ENCODE data around the gene GREB1. TPM values are rescaled to one million over a fixed set of nuclear protein-coding genes. Genes with fewer than 3 reads are reported as not detected.

The GREB1 gene
- total and polyA plus RNA-seq, 2 of the 4 experiments (the other 2 are of a cell fraction): 0.05 TPM; not detected in 1

DNA sequence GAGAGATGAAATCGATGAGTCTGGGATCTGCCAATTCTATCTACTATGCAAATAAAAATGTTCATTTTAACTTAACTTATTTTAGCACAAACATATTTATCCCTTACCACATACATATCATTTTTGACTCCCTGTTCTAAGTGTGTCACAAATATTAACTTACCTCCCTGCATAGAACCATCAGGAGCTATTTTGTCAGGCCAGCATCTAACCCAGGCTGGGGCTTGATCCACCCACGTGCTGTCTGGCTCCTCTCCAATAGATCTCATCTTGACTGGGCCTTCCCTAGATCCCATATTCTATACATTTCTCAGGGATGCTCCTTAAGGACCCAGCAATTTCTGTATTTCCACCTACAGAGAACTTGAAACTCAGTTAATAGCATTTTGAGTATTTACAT lies 115.2 kb downstream of the GREB1 start:
- H2BK15ac ChIP-seq (ENCODE audit: low read depth, low read length): no peak overlapping the region
- no peak overlapping the region for H3K27ac ChIP-seq (ENCODE audit: insufficient read depth, low read length)
- H3K14ac ChIP-seq (replicated peaks; ENCODE audit: low read depth, low read length): no peak overlapping the region
- no peaks in the 10 kb centered on the region for H3K4me1 ChIP-seq (ENCODE audit: control insufficient read depth, insufficient read depth, low read length)
- H2AK9ac ChIP-seq (replicated peaks; ENCODE audit: low read depth, low read length, poor library complexity): no peak overlapping the region
- dilution Hi-C loops (cut with HindIII; ENCODE audit: low sequenced_read_pairs, unreplicated experiment): no loop called here
- H4K8ac ChIP-seq (ENCODE audit: low read depth in 2 of 2, low read length in 2 of 2): no peak overlapping the region
- no peak overlapping the region for H4K5ac ChIP-seq (ENCODE audit: low read depth, low read length)
- H3K4me3 ChIP-seq (ENCODE audit: insufficient read depth, low read depth, low read length): no peak overlapping the region
- CTCF ChIA-PET: no interaction called here
- H2AK5ac ChIP-seq (ENCODE audit: low read depth, low read length): no peak overlapping the region
- DNase-seq (no peak), ATAC-seq (ENCODE audit: low read depth) (no peak)
- H2BK5ac ChIP-seq (ENCODE audit: low read depth, low read length, poor library complexity, severe bottlenecking): no peak overlapping the region
- WGBS, 2 experiments (ENCODE audit: extremely low coverage in 2 of 2, insufficient read length in 1 of 2): 13% methylated on average over 1 of the region's 2 CpGs; no CpG with 5 or more reads in 1 of the 2 experiments
- H3K9ac ChIP-seq (ENCODE audit: low read depth, low read length): no peak overlapping the region
- no peaks in the 10 kb centered on the region for H4K20me1 ChIP-seq (ENCODE audit: insufficient read depth, low read length)
- no peak overlapping the region for H2BK20ac ChIP-seq (ENCODE audit: low read depth, low read length)
- no peak overlapping the region for H2BK120ac ChIP-seq (ENCODE audit: low read depth, low read length)
- H3K9me3 ChIP-seq (ENCODE audit: control insufficient read depth, insufficient read depth, low read length): peaks cover 2% of the 10 kb centered on the region; the same call in 1 of the 2 replicates
- intact Hi-C loops (cut with micrococcal nuclease): no loop called here
- no peak overlapping the region for H2AFZ ChIP-seq (replicated peaks; ENCODE audit: low read length, poor library complexity)
- H3K9me1 ChIP-seq (ENCODE audit: insufficient read depth, low read length): no peaks in the 10 kb centered on the region
- H3K4ac ChIP-seq (ENCODE audit: low read depth, low read length): no peak overlapping the region
- peaks cover 50% of the 10 kb centered on the region for H3K27me3 ChIP-seq (ENCODE audit: control insufficient read depth, insufficient read depth, low read length)
- H3K18ac ChIP-seq (ENCODE audit: low read depth, low read length): no peak overlapping the region
- no TSS peak for BruUV-seq (replicated peaks)
- no peak overlapping the region for H3K56ac ChIP-seq (ENCODE audit: extremely low read depth, insufficient read depth, low read length)
- TF ChIP-seq NFE2L2 (IDR thresholded peaks at IDR 0.05; ENCODE audit: low read depth, low read length): no peak
- TF ChIP-seq RFX5 (IDR thresholded peaks at IDR 0.05; ENCODE audit: low read depth, low read length): no peak
- TF ChIP-seq MAFK (IDR thresholded peaks at IDR 0.05; ENCODE audit: low read depth, low read length): no peak
- TF ChIP-seq FOS (IDR thresholded peaks at IDR 0.05; ENCODE audit: low read depth, low read length): no peak
- no peak for TF ChIP-seq CHD1 (IDR thresholded peaks at IDR 0.05; ENCODE audit: low read depth, low read length)
- TF ChIP-seq MXI1 (IDR thresholded peaks at IDR 0.05; ENCODE audit: borderline replicate concordance, low read depth, low read length): no peak
- no peak for TF ChIP-seq RCOR1 (IDR thresholded peaks at IDR 0.05; ENCODE audit: insufficient replicate concordance, low read length)
- TF ChIP-seq BHLHE40 (IDR thresholded peaks at IDR 0.05; ENCODE audit: low read depth, low read length): no peak
- TF ChIP-seq, protein P1, sequence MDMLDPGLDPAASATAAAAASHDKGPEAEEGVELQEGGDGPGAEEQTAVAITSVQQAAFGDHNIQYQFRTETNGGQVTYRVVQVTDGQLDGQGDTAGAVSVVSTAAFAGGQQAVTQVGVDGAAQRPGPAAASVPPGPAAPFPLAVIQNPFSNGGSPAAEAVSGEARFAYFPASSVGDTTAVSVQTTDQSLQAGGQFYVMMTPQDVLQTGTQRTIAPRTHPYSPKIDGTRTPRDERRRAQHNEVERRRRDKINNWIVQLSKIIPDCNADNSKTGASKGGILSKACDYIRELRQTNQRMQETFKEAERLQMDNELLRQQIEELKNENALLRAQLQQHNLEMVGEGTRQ (IDR thresholded peaks at IDR 0.05; ENCODE audit: low read depth, low read length): no peak
- POLR2A ChIA-PET (ENCODE audit: unreplicated experiment): no interaction called here
- no peak overlapping the region for H3K23ac ChIP-seq (ENCODE audit: low read depth, low read length)
- no peak overlapping the region for H4K91ac ChIP-seq (ENCODE audit: insufficient read depth, low read depth, low read length)
- in situ Hi-C loops (cut with MboI; ENCODE audit: low sequenced_read_pairs): no loop called here
- no peaks in the 10 kb centered on the region for H3K36me3 ChIP-seq (ENCODE audit: control insufficient read depth, insufficient read depth, low read length)
- H3K79me1 ChIP-seq (ENCODE audit: low read depth in 1 of 2, low read length in 2 of 2): no peaks in the 10 kb centered on the region
- H3K4me2 ChIP-seq (ENCODE audit: low read depth, low read length): no peak overlapping the region

Data from IMR-90 (cell line).